HL-60/S4 (cell line): Measurements from ENCODE around the gene ATP1B3.
"Not testable (repeated sequence)": the region's sequence is repeated elsewhere in the genome, so short reads cannot be mapped to it uniquely, and the experiment has no call there.

Source experiments
- in situ Hi-C: fragments of 300-500 bp; cut with MboI; formaldehyde crosslinking; loops from 2 replicates; pipeline ENCODE4 v1.14.3; 2022; ENCODE audit warnings: low sequenced_read_pairs

ATP1B3 gene

GRCh38 chr3:141876381-141876890, at the start of gene ATP1B3:
Gene ATP1B3, plus strand, starts transcription at chr3:141876643. Its CDS starts 159 bp downstream, at chr3:141876802.
- in situ Hi-C loops, result no loop called here

GRCh38 chr3:141828487-141828886, 48.0 kb upstream of the ATP1B3 start:
- in situ Hi-C loops, result no loop called here

- in situ Hi-C loops, result no loop called here
These were observed 47.6 kb upstream of the ATP1B3 start for GRCh38 chr3:141828890-141829289.

GRCh38 chr3:141830508-141830907, 45.9 kb upstream of the ATP1B3 start:
- in situ Hi-C loops, result no loop called here

GRCh38 chr3:141834292-141834691, 42.2 kb upstream of the ATP1B3 start:
- in situ Hi-C loops, result no loop called here

- in situ Hi-C loops, result no loop called here
These were observed 40.8 kb upstream of the ATP1B3 start for GRCh38 chr3:141835557-141836229.

- in situ Hi-C loops, result no loop called here
These were observed 37.1 kb upstream of the ATP1B3 start for GRCh38 chr3:141839389-141839788.

- in situ Hi-C loops, result no loop called here
These were observed 35.5 kb upstream of the ATP1B3 start for GRCh38 chr3:141840737-141841544.

GRCh38 chr3:141844108-141844507, 32.3 kb upstream of the ATP1B3 start:
- in situ Hi-C loops, result no loop called here

- in situ Hi-C loops, result no loop called here
These were observed 31.6 kb upstream of the ATP1B3 start for GRCh38 chr3:141844812-141845211.

- in situ Hi-C loops, result no loop called here
These were observed 30.9 kb upstream of the ATP1B3 start for GRCh38 chr3:141845407-141846049.

- in situ Hi-C loops, result no loop called here
These were observed 30.4 kb upstream of the ATP1B3 start for GRCh38 chr3:141846050-141846433.

- in situ Hi-C loops, result not testable (repeated sequence)
These were observed 28.2 kb upstream of the ATP1B3 start for GRCh38 chr3:141848159-141848748.

- in situ Hi-C loops, result no loop called here
These were observed 27.2 kb upstream of the ATP1B3 start for GRCh38 chr3:141849056-141849815.

- in situ Hi-C loops, result no loop called here
These were observed 25.0 kb upstream of the ATP1B3 start for GRCh38 chr3:141851411-141851810.

GRCh38 chr3:141853081-141853601, 23.3 kb upstream of the ATP1B3 start:
- in situ Hi-C loops, result no loop called here

GRCh38 chr3:141853629-141854168, 22.7 kb upstream of the ATP1B3 start:
- in situ Hi-C loops, result no loop called here

- in situ Hi-C loops, result no loop called here
These were observed 21.8 kb upstream of the ATP1B3 start for GRCh38 chr3:141854599-141854998.

GRCh38 chr3:141858312-141858711, 18.1 kb upstream of the ATP1B3 start:
- in situ Hi-C loops, result no loop called here

- in situ Hi-C loops, result no loop called here
These were observed 16.8 kb upstream of the ATP1B3 start for GRCh38 chr3:141859651-141860050.
